ENCODE measurements around the gene ZSCAN1.

DNA sequence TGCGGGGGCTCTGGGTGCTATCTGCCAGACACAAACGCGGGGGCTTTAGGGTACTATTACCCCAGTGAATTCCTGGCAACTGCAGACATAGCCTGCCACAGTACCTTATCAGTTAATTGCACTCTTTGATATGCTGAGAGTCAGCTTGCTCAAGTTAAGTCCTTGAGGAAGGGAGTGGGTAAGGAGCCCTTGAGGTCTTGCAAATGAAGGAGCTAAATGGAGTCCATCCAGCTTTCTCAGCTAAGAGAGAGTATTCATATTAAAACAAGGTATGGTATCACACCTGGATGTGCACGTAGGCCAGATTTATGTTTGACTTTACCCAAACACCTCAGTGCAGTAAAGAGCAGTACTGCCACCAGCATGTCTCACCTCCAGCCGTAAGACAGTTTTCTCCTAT lies 19.7 kb upstream of the ZSCAN1 start:
- TF ChIP-seq CTCF (IDR thresholded peaks at IDR 0.05) (no peak), POLR2A (IDR thresholded peaks at IDR 0.05) (no peak)

All from heart left ventricle (tissue), 13 donors.